GM23338 (cell line): ENCODE results near the gene PXK. TPM values are rescaled to one million over a fixed set of nuclear protein-coding genes. Genes with fewer than 3 reads are reported as not detected.

ENCODE experiments used
- ATAC-seq: fragments of 200-7000 bp; cut with Tn5 transposase; 3 replicates; pipeline ENCODE4 v1.9.1; 2020
- DNase-seq: peaks from one replicate; pipeline ENCODE4 v3.0.0-alpha.2; 2015; ENCODE audit warnings: low spot score
- H2AFZ ChIP-seq: fragments of 200-600 bp; sonication (generic); 2 replicates; pipeline ENCODE4 v1.8.0; 2016; ENCODE audit warnings: antibody characterized with exemption, mild to moderate bottlenecking, moderate library complexity
- H3F3A ChIP-seq: fragments of 200-600 bp; sonication (generic); replicated peaks from 2 replicates; pipeline ENCODE4 v1.8.0; 2017; ENCODE audit warnings: antibody characterized with exemption, mixed run types, low read depth
- H3K27ac ChIP-seq: fragments of 200-600 bp; sonication (generic); 2 replicates; pipeline ENCODE4 v1.6.1; 2016; ENCODE audit warnings: low read depth
- H3K27me3 ChIP-seq: fragments of 200-600 bp; sonication (generic); 2 replicates; pipeline ENCODE4 v1.8.0; 2016; ENCODE audit warnings: mild to moderate bottlenecking, mixed run types, moderate library complexity; ENCODE audit not compliant: insufficient read depth
- H3K36me3 ChIP-seq: fragments of 200-600 bp; sonication (generic); 2 replicates; pipeline ENCODE4 v1.8.0; 2016; ENCODE audit warnings: mild to moderate bottlenecking; ENCODE audit not compliant: insufficient read depth
- H3K4me1 ChIP-seq: fragments of 200-600 bp; sonication (generic); 2 replicates; pipeline ENCODE4 v1.8.0; 2016; ENCODE audit warnings: mild to moderate bottlenecking, moderate library complexity; ENCODE audit not compliant: insufficient read depth
- H3K4me2 ChIP-seq: fragments of 200-600 bp; sonication (generic); 2 replicates; pipeline ENCODE4 v1.7.1; 2017; ENCODE audit warnings: mixed run types
- H3K4me3 ChIP-seq: fragments of 200-600 bp; sonication (generic); 2 replicates; pipeline ENCODE4 v1.6.1; 2016; ENCODE audit warnings: mixed run types
- H3K79me2 ChIP-seq: fragments of 200-600 bp; sonication (generic); replicated peaks from 2 replicates; pipeline ENCODE4 v1.8.0; 2017; ENCODE audit warnings: mild to moderate bottlenecking; ENCODE audit not compliant: insufficient read depth
- H3K9me2 ChIP-seq: fragments of 200-600 bp; sonication (generic); 2 replicates; pipeline ENCODE4 v1.8.0; 2017; ENCODE audit not compliant: insufficient read depth
- H4K20me1 ChIP-seq: fragments of 200-600 bp; sonication (generic); replicated peaks from 2 replicates; pipeline ENCODE4 v1.8.0; 2017; ENCODE audit warnings: mild to moderate bottlenecking; ENCODE audit not compliant: insufficient read depth
- H3K27ac Mint-ChIP-seq: 2 replicates; pipeline ENCODE4 v1.8.0; 2020; ENCODE audit warnings: inconsistent platforms, mild to moderate bottlenecking, moderate library complexity, mixed read lengths
- H3K27me3 Mint-ChIP-seq: 3 replicates; pipeline ENCODE4 v1.8.0; 2022; ENCODE audit warnings: low read depth, mild to moderate bottlenecking, moderate library complexity, mixed read lengths, inconsistent platforms; ENCODE audit not compliant: insufficient read depth, poor library complexity
- H3K36me3 Mint-ChIP-seq: 3 replicates; pipeline ENCODE4 v1.8.0; 2021; ENCODE audit warnings: low read depth, mild to moderate bottlenecking, inconsistent platforms, moderate library complexity, mixed read lengths
- H3K4me1 Mint-ChIP-seq: 3 replicates; pipeline ENCODE4 v1.8.0; 2020; ENCODE audit warnings: mild to moderate bottlenecking, inconsistent platforms, mixed read lengths
- H3K4me3 Mint-ChIP-seq: 3 replicates; pipeline ENCODE4 v1.8.0; 2021; ENCODE audit warnings: moderate library complexity, mild to moderate bottlenecking, inconsistent platforms, mixed read lengths
- H3K9me3 Mint-ChIP-seq: 3 replicates; pipeline ENCODE4 v1.8.0; 2020; ENCODE audit warnings: moderate library complexity, mild to moderate bottlenecking, inconsistent platforms, mixed read lengths
- CREB1 ChIP-seq: fragments of 250-450 bp; sonication (Bioruptor Pico); IDR thresholded peaks from 2 replicates; pipeline ENCODE4 v1.5.0; 2020; ENCODE audit warnings: low read depth, mild to moderate bottlenecking, moderate library complexity
- EZH2 ChIP-seq: fragments of 200-600 bp; sonication (generic); IDR thresholded peaks from one replicate; pipeline ENCODE4 v1.8.0; 2017; ENCODE audit warnings: antibody characterized with exemption, mild to moderate bottlenecking, low read depth; ENCODE audit not compliant: unreplicated experiment
- JUNB ChIP-seq: IDR thresholded peaks from one replicate; pipeline ENCODE4 v1.6.1; 2016; ENCODE audit warnings: antibody characterized with exemption; ENCODE audit not compliant: unreplicated experiment
- ZNF114 ChIP-seq: fragments of 250-450 bp; sonication (Bioruptor Pico); IDR thresholded peaks from 2 replicates; pipeline ENCODE4 v1.5.0; 2020; ENCODE audit warnings: mild to moderate bottlenecking, moderate library complexity
- ZNF331 ChIP-seq: fragments of 250-450 bp; sonication (Bioruptor Pico); IDR thresholded peaks from 2 replicates; pipeline ENCODE4 v1.5.0; 2020; ENCODE audit warnings: low read depth, mild to moderate bottlenecking, moderate library complexity
- polyA plus RNA-seq: library from polyadenylated mRNA; unstranded; fragments of >200 nt; fragmentation: Nextera tagmentation; extraction: Ambion mirVana; gene quantifications from 2 replicates; pipeline ENCODE4 v1.2.1, GENCODE V29; 2016
- total RNA-seq: library from RNA; depleted of rRNA; stranded (reverse); fragments of >200 nt; shearing (Covaris generic); gene quantifications from 2 replicates; pipeline ENCODE4 v1.2.3, GENCODE V29; 2014
- TF ChIP-seq, protein P1 (sequence below): IDR thresholded peaks from 2 replicates; pipeline ENCODE4 v1.6.1; 2016; ENCODE audit warnings: antibody characterized with exemption
- TF ChIP-seq, protein P2 (sequence below): IDR thresholded peaks from one replicate; pipeline ENCODE4 v1.6.1; 2018; ENCODE audit warnings: antibody characterized with exemption; ENCODE audit not compliant: unreplicated experiment

Gene PXK
- total and polyA plus RNA-seq, 2 experiments from 2014 or later = 6.4 to 6.5 TPM

- Histone ChIP-seq H3K9me2 (no peaks in the 10 kb centered on the region), H3K4me3 (no peak overlapping the region), H3K27me3 (no peaks in the 10 kb centered on the region), H3K79me2 (no peaks in the 10 kb centered on the region), H2AFZ (no peak overlapping the region), H3K4me1 (0 out of 2 replicates have a peak, but pooled peaks cover 3% of the 10 kb centered on the region), H3K27ac (no peak overlapping the region), H3F3A (no peaks in the 10 kb centered on the region), H3K4me2 (no peak overlapping the region), H4K20me1 (no peaks in the 10 kb centered on the region), H3K36me3 (no peaks in the 10 kb centered on the region)
- ATAC-seq = peak; percentile 22; the same call in 2 of the 3 replicates
- TF ChIP-seq EZH2 = no peak
- no peak for TF ChIP-seq JUNB
- TF ChIP-seq CREB1 = no peak
- TF ChIP-seq ZNF114 (CRISPR knock-in tag) = no peak
- Mint-ChIP-seq H3K27me3 (peaks cover 3% of the 10 kb centered on the region), H3K9me3 (peaks cover 11% of the 10 kb centered on the region), H3K4me1 (peaks cover 7% of the 10 kb centered on the region), H3K36me3 (peaks cover 10% of the 10 kb centered on the region), H3K4me3 (no peak overlapping the region), H3K27ac (no peak overlapping the region)
- DNase-seq = no peak
Observed at GRCh38 chr3:58296269-58296668, 36.4 kb upstream of the PXK start.

DNA sequence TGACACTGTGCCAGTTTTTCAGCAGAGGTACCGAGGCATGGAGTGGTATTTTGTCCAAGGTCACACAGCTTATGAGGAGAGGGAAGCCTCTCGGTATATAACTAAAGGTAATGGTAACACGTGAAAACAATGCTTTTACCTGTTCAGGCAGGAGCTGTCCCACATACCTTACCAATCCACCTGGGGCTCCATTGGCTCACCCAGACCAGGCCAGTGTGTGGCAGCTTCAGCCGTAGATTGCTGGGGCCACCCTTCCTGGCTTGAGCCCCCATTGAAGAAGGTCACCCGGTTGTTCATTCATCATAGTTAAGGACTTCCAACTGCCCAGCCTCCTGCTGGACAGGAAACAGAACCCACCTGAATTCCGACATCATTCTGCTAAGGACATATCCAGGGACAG, 35.8 kb upstream of the PXK start:
- no peak for ATAC-seq
- no peak overlapping the region for H3K27ac Mint-ChIP-seq

More for the DNA sequence above, 35.8 kb upstream of the PXK start:
- Histone ChIP-seq H3K4me2 (no peak overlapping the region), H3K27me3 (0 out of 2 replicates have a peak, but pooled peaks cover 3% of the 10 kb centered on the region), H3K9me2 (no peaks in the 10 kb centered on the region), H4K20me1 (no peaks in the 10 kb centered on the region), H3K79me2 (no peaks in the 10 kb centered on the region), H3K4me3 (no peak overlapping the region), H3K36me3 (no peaks in the 10 kb centered on the region), H3K4me1 (0 out of 2 replicates have a peak, but pooled peaks cover 3% of the 10 kb centered on the region), H2AFZ (no peak overlapping the region), H3F3A (no peaks in the 10 kb centered on the region), H3K27ac (no peak overlapping the region)
- no peak for DNase-seq
- H3K4me1 Mint-ChIP-seq = peaks cover 7% of the 10 kb centered on the region
- H3K9me3 Mint-ChIP-seq = peaks cover 5% of the 10 kb centered on the region
- no peak overlapping the region for H3K4me3 Mint-ChIP-seq
- peaks cover 3% of the 10 kb centered on the region for H3K27me3 Mint-ChIP-seq
- peaks cover 5% of the 10 kb centered on the region for H3K36me3 Mint-ChIP-seq
- TF ChIP-seq CREB1 (no peak), JUNB (no peak), ZNF331 (no peak)
- TF ChIP-seq, protein P1, sequence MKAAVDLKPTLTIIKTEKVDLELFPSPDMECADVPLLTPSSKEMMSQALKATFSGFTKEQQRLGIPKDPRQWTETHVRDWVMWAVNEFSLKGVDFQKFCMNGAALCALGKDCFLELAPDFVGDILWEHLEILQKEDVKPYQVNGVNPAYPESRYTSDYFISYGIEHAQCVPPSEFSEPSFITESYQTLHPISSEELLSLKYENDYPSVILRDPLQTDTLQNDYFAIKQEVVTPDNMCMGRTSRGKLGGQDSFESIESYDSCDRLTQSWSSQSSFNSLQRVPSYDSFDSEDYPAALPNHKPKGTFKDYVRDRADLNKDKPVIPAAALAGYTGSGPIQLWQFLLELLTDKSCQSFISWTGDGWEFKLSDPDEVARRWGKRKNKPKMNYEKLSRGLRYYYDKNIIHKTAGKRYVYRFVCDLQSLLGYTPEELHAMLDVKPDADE = no peak
- TF ChIP-seq, protein P2, sequence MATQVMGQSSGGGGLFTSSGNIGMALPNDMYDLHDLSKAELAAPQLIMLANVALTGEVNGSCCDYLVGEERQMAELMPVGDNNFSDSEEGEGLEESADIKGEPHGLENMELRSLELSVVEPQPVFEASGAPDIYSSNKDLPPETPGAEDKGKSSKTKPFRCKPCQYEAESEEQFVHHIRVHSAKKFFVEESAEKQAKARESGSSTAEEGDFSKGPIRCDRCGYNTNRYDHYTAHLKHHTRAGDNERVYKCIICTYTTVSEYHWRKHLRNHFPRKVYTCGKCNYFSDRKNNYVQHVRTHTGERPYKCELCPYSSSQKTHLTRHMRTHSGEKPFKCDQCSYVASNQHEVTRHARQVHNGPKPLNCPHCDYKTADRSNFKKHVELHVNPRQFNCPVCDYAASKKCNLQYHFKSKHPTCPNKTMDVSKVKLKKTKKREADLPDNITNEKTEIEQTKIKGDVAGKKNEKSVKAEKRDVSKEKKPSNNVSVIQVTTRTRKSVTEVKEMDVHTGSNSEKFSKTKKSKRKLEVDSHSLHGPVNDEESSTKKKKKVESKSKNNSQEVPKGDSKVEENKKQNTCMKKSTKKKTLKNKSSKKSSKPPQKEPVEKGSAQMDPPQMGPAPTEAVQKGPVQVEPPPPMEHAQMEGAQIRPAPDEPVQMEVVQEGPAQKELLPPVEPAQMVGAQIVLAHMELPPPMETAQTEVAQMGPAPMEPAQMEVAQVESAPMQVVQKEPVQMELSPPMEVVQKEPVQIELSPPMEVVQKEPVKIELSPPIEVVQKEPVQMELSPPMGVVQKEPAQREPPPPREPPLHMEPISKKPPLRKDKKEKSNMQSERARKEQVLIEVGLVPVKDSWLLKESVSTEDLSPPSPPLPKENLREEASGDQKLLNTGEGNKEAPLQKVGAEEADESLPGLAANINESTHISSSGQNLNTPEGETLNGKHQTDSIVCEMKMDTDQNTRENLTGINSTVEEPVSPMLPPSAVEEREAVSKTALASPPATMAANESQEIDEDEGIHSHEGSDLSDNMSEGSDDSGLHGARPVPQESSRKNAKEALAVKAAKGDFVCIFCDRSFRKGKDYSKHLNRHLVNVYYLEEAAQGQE = no peak
